ENCODE results near the gene GLB1L.

Gene GLB1L

DNA sequence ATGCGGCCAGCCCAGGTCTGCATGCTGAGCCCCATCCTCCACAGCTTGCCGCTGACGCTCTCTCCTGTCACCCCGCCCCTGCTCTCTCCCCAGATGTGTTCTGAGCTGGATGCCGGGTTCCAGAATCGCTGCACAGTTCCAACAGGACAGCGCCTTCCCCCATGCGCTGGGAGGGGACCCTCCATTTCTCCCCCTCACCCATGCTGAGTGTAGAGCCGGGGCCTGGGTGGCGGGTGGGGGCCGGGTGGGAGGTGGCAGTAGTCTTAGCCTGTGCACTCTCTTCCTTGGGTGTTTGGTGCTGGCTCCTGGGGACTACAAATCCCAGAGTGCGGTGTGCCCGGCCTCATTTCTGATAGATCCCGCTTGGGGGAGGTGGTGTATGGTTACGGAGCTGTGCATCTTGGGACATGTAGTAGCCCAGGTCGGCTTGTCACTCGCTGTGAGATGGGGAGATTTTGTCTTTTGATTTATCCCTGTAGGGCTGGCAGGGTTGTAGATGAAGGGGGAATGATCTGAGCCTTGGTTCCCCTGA lies 40.7 kb upstream of the GLB1L start:
- no peak overlapping the region for H3K4me3 ChIP-seq (ENCODE audit: low read depth, low read length)
- TF ChIP-seq, protein P1, sequence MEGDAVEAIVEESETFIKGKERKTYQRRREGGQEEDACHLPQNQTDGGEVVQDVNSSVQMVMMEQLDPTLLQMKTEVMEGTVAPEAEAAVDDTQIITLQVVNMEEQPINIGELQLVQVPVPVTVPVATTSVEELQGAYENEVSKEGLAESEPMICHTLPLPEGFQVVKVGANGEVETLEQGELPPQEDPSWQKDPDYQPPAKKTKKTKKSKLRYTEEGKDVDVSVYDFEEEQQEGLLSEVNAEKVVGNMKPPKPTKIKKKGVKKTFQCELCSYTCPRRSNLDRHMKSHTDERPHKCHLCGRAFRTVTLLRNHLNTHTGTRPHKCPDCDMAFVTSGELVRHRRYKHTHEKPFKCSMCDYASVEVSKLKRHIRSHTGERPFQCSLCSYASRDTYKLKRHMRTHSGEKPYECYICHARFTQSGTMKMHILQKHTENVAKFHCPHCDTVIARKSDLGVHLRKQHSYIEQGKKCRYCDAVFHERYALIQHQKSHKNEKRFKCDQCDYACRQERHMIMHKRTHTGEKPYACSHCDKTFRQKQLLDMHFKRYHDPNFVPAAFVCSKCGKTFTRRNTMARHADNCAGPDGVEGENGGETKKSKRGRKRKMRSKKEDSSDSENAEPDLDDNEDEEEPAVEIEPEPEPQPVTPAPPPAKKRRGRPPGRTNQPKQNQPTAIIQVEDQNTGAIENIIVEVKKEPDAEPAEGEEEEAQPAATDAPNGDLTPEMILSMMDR (IDR thresholded peaks at IDR 0.05; ENCODE audit: low read depth, low read length) = no peak
- peak; percentile 59 for DNase-seq (ENCODE audit: low read depth, low spot score)
- in situ Hi-C loops (cut with HindIII; ENCODE audit: low sequenced_read_pairs) = no loop called here

DNA sequence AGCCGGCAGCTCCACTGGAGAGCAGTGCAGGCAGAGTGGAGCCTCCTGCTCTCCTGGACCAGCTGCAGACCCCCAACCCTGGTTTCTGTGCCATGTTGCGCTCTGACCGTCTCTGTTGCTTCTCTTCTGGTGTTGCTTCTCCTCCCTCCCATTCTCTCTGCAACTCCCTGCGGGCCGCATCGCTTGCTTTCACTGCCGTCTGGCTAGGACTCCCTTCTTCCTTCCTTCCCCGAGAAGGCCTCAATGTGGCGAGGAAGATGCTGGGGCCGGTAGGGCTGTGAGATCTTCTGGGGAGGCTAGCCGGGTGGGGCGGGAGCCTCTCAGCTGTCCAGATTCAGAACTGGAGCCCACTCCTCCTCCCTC lies 40.1 kb upstream of the GLB1L start:
- no peak for DNase-seq (ENCODE audit: low read depth, low spot score)
- no peak overlapping the region for H3K4me3 ChIP-seq (ENCODE audit: low read depth, low read length)
- TF ChIP-seq, protein P1 (IDR thresholded peaks at IDR 0.05; ENCODE audit: low read depth, low read length) = no peak
- in situ Hi-C loops (cut with HindIII; ENCODE audit: low sequenced_read_pairs) = no loop called here

DNA sequence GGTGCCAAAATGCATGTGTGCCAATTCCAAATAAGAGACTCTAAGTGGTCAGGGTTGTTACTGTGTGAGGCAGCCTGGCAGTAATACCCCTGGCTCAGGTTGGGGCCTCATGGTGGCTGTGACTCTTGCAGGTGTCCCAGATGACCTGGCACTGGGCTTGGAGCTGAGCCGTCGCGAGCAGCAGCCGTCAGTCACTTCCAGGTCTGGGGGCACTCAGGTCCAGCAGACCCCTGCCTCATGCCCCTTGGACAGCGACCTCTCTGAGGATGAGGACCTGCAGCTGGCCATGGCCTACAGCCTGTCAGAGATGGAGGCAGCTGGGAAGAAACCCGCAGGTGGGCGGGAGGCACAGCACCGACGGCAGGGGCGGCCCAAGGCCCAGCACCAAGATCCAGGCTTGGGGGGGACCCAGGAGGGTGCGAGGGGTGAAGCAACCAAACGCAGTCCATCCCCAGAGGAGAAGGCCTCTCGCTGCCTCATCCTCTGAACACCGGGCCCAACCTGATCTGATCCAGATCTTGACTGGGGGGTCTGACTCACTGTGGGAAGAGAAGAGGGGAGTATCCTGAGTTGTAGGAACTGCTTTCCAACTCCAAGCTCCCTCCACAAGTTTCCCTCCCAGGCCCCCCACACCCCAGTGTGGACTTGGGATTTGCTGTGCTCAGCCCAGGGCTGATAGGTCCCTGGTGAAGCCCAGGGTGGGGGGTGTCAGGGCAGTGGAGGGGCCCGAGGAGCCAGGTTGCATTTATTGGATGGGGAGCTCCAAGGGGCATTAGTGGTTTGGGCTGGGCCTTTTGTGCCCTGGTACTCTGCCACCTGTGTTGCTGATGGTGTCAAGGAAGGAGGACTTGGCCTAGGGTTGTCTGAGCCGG lies 39.5 kb upstream of the GLB1L start:
- in situ Hi-C loops (cut with HindIII; ENCODE audit: low sequenced_read_pairs) = no loop called here
- TF ChIP-seq, protein P1 (IDR thresholded peaks at IDR 0.05; ENCODE audit: low read depth, low read length) = no peak
- no peak overlapping the region for H3K4me3 ChIP-seq (ENCODE audit: low read depth, low read length)
- no peak for DNase-seq (ENCODE audit: low read depth, low spot score)

DNA sequence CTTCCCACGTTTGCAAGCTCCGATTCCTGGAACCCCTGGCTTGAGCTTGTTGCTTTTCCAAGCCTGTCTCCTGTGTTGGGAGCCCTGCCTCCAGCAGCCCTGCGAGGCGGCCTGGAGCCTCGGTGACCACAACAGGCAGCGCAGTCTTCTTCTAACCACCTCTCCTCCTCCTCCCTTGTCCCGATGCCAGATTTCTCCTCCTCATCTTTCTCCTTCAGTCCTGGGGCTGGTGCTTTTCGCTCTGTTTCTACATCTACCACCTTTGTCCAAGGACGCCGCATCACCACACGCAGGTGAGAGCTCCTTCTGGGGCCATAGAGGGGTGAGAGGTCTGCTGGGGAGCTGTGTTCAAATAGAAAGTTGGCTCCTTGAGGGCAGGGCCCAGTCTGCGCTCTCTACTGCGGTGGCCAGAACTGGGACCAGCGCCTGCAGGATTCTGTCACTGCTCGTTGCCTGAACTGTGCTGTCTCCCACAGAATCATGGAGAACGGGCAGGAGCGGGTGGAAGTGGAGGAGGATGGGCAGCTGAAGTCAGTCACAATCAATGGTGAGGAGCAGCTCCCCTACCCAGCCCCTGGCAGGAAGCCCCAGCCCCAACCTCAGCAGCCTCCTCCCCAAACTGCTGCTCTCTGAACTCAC lies 37.8 kb upstream of the GLB1L start:
- TF ChIP-seq, protein P1 (IDR thresholded peaks at IDR 0.05; ENCODE audit: low read depth, low read length) = no peak
- no peak for DNase-seq (ENCODE audit: low read depth, low spot score)
- in situ Hi-C loops (cut with HindIII; ENCODE audit: low sequenced_read_pairs) = no loop called here
- H3K4me3 ChIP-seq (ENCODE audit: low read depth, low read length) = no peak overlapping the region

DNA sequence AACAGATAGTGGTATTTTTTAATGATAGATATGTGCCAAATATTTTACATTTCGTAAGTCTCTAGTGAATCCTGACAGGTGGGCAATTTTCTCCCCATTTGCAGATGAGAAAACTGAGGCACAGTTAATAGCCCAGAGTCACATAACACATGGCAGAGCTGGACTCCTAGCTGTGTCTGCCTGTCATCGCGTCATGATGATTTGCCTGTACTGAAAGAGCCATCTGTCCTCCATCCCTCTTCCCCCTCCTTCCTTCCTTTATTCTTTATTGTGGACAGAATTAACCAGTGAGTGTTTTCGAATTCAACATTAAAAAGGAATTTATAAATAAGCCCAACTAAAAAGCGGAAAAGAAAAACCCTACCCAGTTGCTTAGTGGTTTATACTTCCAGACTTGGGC lies 37.1 kb upstream of the GLB1L start:
- no peak for DNase-seq (ENCODE audit: low read depth, low spot score)
- in situ Hi-C loops (cut with HindIII; ENCODE audit: low sequenced_read_pairs) = no loop called here
- TF ChIP-seq, protein P1 (IDR thresholded peaks at IDR 0.05; ENCODE audit: low read depth, low read length) = no peak
- H3K4me3 ChIP-seq (ENCODE audit: low read depth, low read length) = no peak overlapping the region

DNA sequence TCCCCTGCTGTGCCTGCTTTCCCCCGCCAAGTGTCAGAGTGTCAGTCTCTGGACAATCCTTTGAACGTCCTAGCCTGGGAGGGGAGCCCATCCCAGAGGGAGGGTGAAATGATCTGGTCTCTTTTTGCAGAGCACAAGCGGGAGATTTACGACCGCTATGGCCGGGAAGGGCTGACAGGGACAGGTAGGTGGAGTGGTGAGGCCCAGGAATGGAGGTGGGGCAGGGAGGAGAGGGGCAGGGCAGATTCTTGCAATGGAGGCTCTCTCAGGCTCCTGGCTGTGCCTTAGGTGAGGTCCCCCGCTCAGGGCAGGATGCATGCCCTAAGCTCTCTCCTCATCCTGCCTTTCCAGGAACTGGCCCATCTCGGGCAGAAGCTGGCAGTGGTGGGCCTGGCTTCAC lies 36.3 kb upstream of the GLB1L start:
- in situ Hi-C loops (cut with HindIII; ENCODE audit: low sequenced_read_pairs) = no loop called here
- no peak for DNase-seq (ENCODE audit: low read depth, low spot score)
- TF ChIP-seq, protein P1 (IDR thresholded peaks at IDR 0.05; ENCODE audit: low read depth, low read length) = no peak
- no peak overlapping the region for H3K4me3 ChIP-seq (ENCODE audit: low read depth, low read length)
